ENCODE results near the gene SLC22A4. TPM values are rescaled to one million over a fixed set of nuclear protein-coding genes. Genes with fewer than 3 reads are reported as not detected.
A peak's percentile ranks its signal among the peaks of the same experiment; 100 is the strongest.

The SLC22A4 gene
- total RNA-seq, 4 donors from 2014 or later, result 0.11 to 0.79 (median 0.38) TPM; not detected in 1

GRCh38 chr5:132297211-132297940, 3.2 kb downstream of the SLC22A4 start:
- Histone ChIP-seq H3K4me1 (peaks cover 20 to 39% (median 23%) of the 10 kb centered on the region in 3 donors), H3K4me3 (no peak overlapping the region), H3K9me3 (no peaks in the 10 kb centered on the region), H3K27me3 (peaks cover 0 to 24% (median 0%) of the 10 kb centered on the region in 4 donors), H3K27ac (no peak overlapping the region), H3K36me3 (no peaks in the 10 kb centered on the region)
- no peak for TF ChIP-seq POLR2A (IDR thresholded peaks at IDR 0.05)
- no peak for TF ChIP-seq CTCF (IDR thresholded peaks at IDR 0.05)
- WGBS, 2 donors, result 94 to 97% methylated on average over 3 to 4 of the region's 4 CpGs
- intact Hi-C loops (cut with DNase I), result no loop called here
- DNase-seq, result no peak

GRCh38 chr5:132298298-132299212, 4.4 kb downstream of the SLC22A4 start:
- Histone ChIP-seq H3K4me1 (peaks cover 11 to 28% (median 12%) of the 10 kb centered on the region in 3 donors), H3K27me3 (peaks cover 0 to 22% (median 0%) of the 10 kb centered on the region in 4 donors), H3K27ac (no peak overlapping the region), H3K36me3 (no peaks in the 10 kb centered on the region), H3K9me3 (no peaks in the 10 kb centered on the region), H3K4me3 (no peak overlapping the region)
- TF ChIP-seq CTCF (IDR thresholded peaks at IDR 0.05), result no peak
- no peak for TF ChIP-seq POLR2A (IDR thresholded peaks at IDR 0.05)
- WGBS, 2 donors, result 49 to 61% methylated on average over 5 of the region's 6 CpGs
- intact Hi-C loops (cut with DNase I), result no loop called here
- DNase-seq, result no peak

- no peak overlapping the region for H3K27ac ChIP-seq
- 82 to 89% methylated on average over 2 of the region's 2 CpGs for WGBS, 2 donors
- peaks cover 0 to 13% (median 0%) of the 10 kb centered on the region in 4 donors for H3K27me3 ChIP-seq
- DNase-seq, result no peak
- intact Hi-C loops (cut with DNase I), result no loop called here
- H3K4me3 ChIP-seq, result no peak overlapping the region
- no peaks in the 10 kb centered on the region for H3K9me3 ChIP-seq
- no peaks in the 10 kb centered on the region for H3K36me3 ChIP-seq
- TF ChIP-seq POLR2A (IDR thresholded peaks at IDR 0.05), result no peak
- TF ChIP-seq CTCF (IDR thresholded peaks at IDR 0.05), result no peak
- H3K4me1 ChIP-seq, result peaks cover 7 to 14% (median 7%) of the 10 kb centered on the region in 3 donors
Measured at GRCh38 chr5:132299917-132300316, 5.7 kb downstream of the SLC22A4 start.

GRCh38 chr5:132300577-132301343, 6.6 kb downstream of the SLC22A4 start:
- H3K9me3 ChIP-seq, result no peaks in the 10 kb centered on the region
- no peak overlapping the region for H3K4me3 ChIP-seq
- peaks cover 0 to 6% (median 0%) of the 10 kb centered on the region in 3 donors for H3K4me1 ChIP-seq
- intact Hi-C loops (cut with DNase I), result no loop called here
- peaks cover 0 to 5% (median 0%) of the 10 kb centered on the region in 4 donors for H3K27me3 ChIP-seq
- no peak for TF ChIP-seq CTCF (IDR thresholded peaks at IDR 0.05)
- TF ChIP-seq POLR2A (IDR thresholded peaks at IDR 0.05), result no peak
- DNase-seq, result no peak
- peak overlapping the region in 1 of 4 donors; percentile 10 for H3K27ac ChIP-seq
- no peaks in the 10 kb centered on the region for H3K36me3 ChIP-seq
- 58 to 63% methylated on average over 4 to 5 of the region's 6 CpGs for WGBS, 2 donors
